HFFc6 (cell line): Measurements from ENCODE around the gene PIM2. TPM values are rescaled to one million over a fixed set of nuclear protein-coding genes. Genes with fewer than 3 reads are reported as not detected.

Experiments
- DNase-seq: peaks from one replicate; pipeline ENCODE4 v3.0.0-alpha.2; 2018
- H3K27ac Mint-ChIP-seq: 2 replicates; pipeline ENCODE4 v1.8.0; 2020; ENCODE audit warnings: mild to moderate bottlenecking, mixed read lengths
- H3K27me3 Mint-ChIP-seq: 2 replicates; pipeline ENCODE4 v1.8.0; 2021; ENCODE audit warnings: mild to moderate bottlenecking, moderate library complexity, mixed read lengths; ENCODE audit not compliant: insufficient read depth
- H3K36me3 Mint-ChIP-seq: 2 replicates; pipeline ENCODE4 v1.8.0; 2021; ENCODE audit warnings: low read depth, mixed read lengths
- H3K4me1 Mint-ChIP-seq: 2 replicates; pipeline ENCODE4 v1.8.0; 2020; ENCODE audit warnings: low read depth, mixed read lengths
- H3K4me3 Mint-ChIP-seq: 2 replicates; pipeline ENCODE4 v1.8.0; 2020; ENCODE audit warnings: mild to moderate bottlenecking, moderate library complexity, mixed read lengths
- H3K9me3 Mint-ChIP-seq: 2 replicates; pipeline ENCODE4 v1.8.0; 2020; ENCODE audit warnings: mild to moderate bottlenecking, mixed read lengths
- CTCF ChIP-seq: fragments of 200-600 bp; sonication (generic); IDR thresholded peaks from 2 replicates; pipeline ENCODE4 v1.5.0; 2021; ENCODE audit warnings: antibody characterized with exemption, mild to moderate bottlenecking
- long read RNA-seq: library from polyadenylated mRNA; unstranded; transcript quantifications from one replicate; pipeline ENCODE4 v2.0.0, GENCODE V29; 2019
- total RNA-seq, 6 experiments: library from RNA; stranded (reverse); fragmentation: NEBNext Ultra II Directional; extraction: Animal tissue kit (Norgen Biotek cat#: 25700); gene quantifications; 2 replicates in 1 of 6; 3 replicates in 5 of 6; pipeline ENCODE4 v1.2.3, GENCODE V29; 2021

The PIM2 gene
- total RNA-seq: 1 to 10 TPM; 5.8 to 7.5 (median 6.5) TPM
- long read RNA-seq, partial matches to known transcripts: 0 of 7 reads
- long read RNA-seq, other reads (novel, unspliced or antisense): 4 of 7 reads

GRCh38 chrX:48918643-48919340 lies at the start of gene PIM2:
TSS of gene PIM2 (minus strand) at chrX:48919024. CDS start at chrX:48918834, 190 bp downstream.
- peak; percentile 66 for DNase-seq
- Mint-ChIP-seq H3K27ac (peak within 1 kb of the TSS; percentile 95), H3K4me1 (peaks cover 29% of the 10 kb centered on the region), H3K27me3 (no peaks in the 10 kb centered on the region; the same call in 1 of the 2 replicates), H3K9me3 (no peaks in the 10 kb centered on the region), H3K36me3 (no peaks in the 10 kb centered on the region), H3K4me3 (peak within 1 kb of the TSS; percentile 86)
- TF ChIP-seq CTCF: peak; percentile 17

GRCh38 chrX:48968377-48968776 lies 49.6 kb upstream of the PIM2 start:
- Mint-ChIP-seq H3K9me3 (no peaks in the 10 kb centered on the region), H3K27me3 (no peaks in the 10 kb centered on the region; the same call in 1 of the 2 replicates), H3K27ac (no peak overlapping the region), H3K4me1 (peaks cover 24% of the 10 kb centered on the region), H3K4me3 (no peak overlapping the region), H3K36me3 (no peaks in the 10 kb centered on the region)
- no peak for TF ChIP-seq CTCF
- no peak for DNase-seq

- H3K9me3 Mint-ChIP-seq: no peaks in the 10 kb centered on the region
- peaks cover 11% of the 10 kb centered on the region for H3K4me1 Mint-ChIP-seq
- no peak for TF ChIP-seq CTCF
- no peaks in the 10 kb centered on the region; the same call in 1 of the 2 replicates for H3K27me3 Mint-ChIP-seq
- DNase-seq: peak; percentile 29
- peak overlapping the region; percentile 82 for H3K27ac Mint-ChIP-seq
- H3K4me3 Mint-ChIP-seq: peak overlapping the region; percentile 53
- H3K36me3 Mint-ChIP-seq: no peaks in the 10 kb centered on the region
Observed at GRCh38 chrX:48966796-48967579, 48.2 kb upstream of the PIM2 start.

- Mint-ChIP-seq H3K27me3 (no peaks in the 10 kb centered on the region; the same call in 1 of the 2 replicates), H3K9me3 (no peaks in the 10 kb centered on the region), H3K27ac (no peak overlapping the region), H3K4me1 (peaks cover 11% of the 10 kb centered on the region), H3K4me3 (no peak overlapping the region), H3K36me3 (no peaks in the 10 kb centered on the region)
- no peak for TF ChIP-seq CTCF
- DNase-seq: no peak
Observed at GRCh38 chrX:48965959-48966358, 47.1 kb upstream of the PIM2 start.

GRCh38 chrX:48961585-48962091 lies 42.8 kb upstream of the PIM2 start:
- Mint-ChIP-seq H3K4me1 (peaks cover 10% of the 10 kb centered on the region), H3K27ac (no peak overlapping the region), H3K4me3 (no peak overlapping the region), H3K9me3 (no peaks in the 10 kb centered on the region), H3K27me3 (no peaks in the 10 kb centered on the region; the same call in 1 of the 2 replicates), H3K36me3 (no peaks in the 10 kb centered on the region)
- no peak for TF ChIP-seq CTCF
- DNase-seq: no peak
